ENCODE data around the gene DPP10.
"Not testable (repeated sequence)": the region's sequence is repeated elsewhere in the genome, so short reads cannot be mapped to it uniquely, and the experiment has no call there.

The DPP10 gene

GRCh38 chr2:114700440-114700839, 258.0 kb downstream of the DPP10 start:
- no peaks in the 10 kb centered on the region for H3K36me3 ChIP-seq (ENCODE audit: control insufficient read depth, insufficient read depth, low read length)
- H3K4me1 ChIP-seq (ENCODE audit: control insufficient read depth, insufficient read depth, low read length): no peaks in the 10 kb centered on the region
- no peak overlapping the region for H3K4me3 ChIP-seq (ENCODE audit: low read length)
- H3K27me3 ChIP-seq (ENCODE audit: control insufficient read depth, insufficient read depth, low read length): no peaks in the 10 kb centered on the region
- no peak overlapping the region for H3K27ac ChIP-seq (ENCODE audit: low read depth, low read length)
- H3K9ac ChIP-seq (ENCODE audit: low read length): no peak overlapping the region

- Histone ChIP-seq H3K4me3 (ENCODE audit: low read length) (no peak overlapping the region), H3K36me3 (ENCODE audit: control insufficient read depth, insufficient read depth, low read length) (no peaks in the 10 kb centered on the region), H3K9ac (ENCODE audit: low read length) (no peak overlapping the region), H3K27me3 (ENCODE audit: control insufficient read depth, insufficient read depth, low read length) (no peaks in the 10 kb centered on the region), H3K4me1 (ENCODE audit: control insufficient read depth, insufficient read depth, low read length) (no peaks in the 10 kb centered on the region), H3K27ac (ENCODE audit: low read depth, low read length) (no peak overlapping the region)
Measured at GRCh38 chr2:114709936-114710850, 267.8 kb downstream of the DPP10 start.

GRCh38 chr2:114714313-114714712, 271.9 kb downstream of the DPP10 start:
- Histone ChIP-seq H3K4me3 (ENCODE audit: low read length) (no peak overlapping the region), H3K36me3 (ENCODE audit: control insufficient read depth, insufficient read depth, low read length) (no peaks in the 10 kb centered on the region), H3K27ac (ENCODE audit: low read depth, low read length) (no peak overlapping the region), H3K27me3 (ENCODE audit: control insufficient read depth, insufficient read depth, low read length) (no peaks in the 10 kb centered on the region), H3K9ac (ENCODE audit: low read length) (no peak overlapping the region), H3K4me1 (ENCODE audit: control insufficient read depth, insufficient read depth, low read length) (no peaks in the 10 kb centered on the region)

- Histone ChIP-seq H3K27ac (ENCODE audit: low read depth, low read length) (no peak overlapping the region), H3K9ac (ENCODE audit: low read length) (no peak overlapping the region), H3K4me1 (ENCODE audit: control insufficient read depth, insufficient read depth, low read length) (no peaks in the 10 kb centered on the region), H3K27me3 (ENCODE audit: control insufficient read depth, insufficient read depth, low read length) (no peaks in the 10 kb centered on the region), H3K36me3 (ENCODE audit: control insufficient read depth, insufficient read depth, low read length) (no peaks in the 10 kb centered on the region), H3K4me3 (ENCODE audit: low read length) (no peak overlapping the region)
Measured at GRCh38 chr2:114717049-114717448, 274.6 kb downstream of the DPP10 start.

- H3K27ac ChIP-seq (ENCODE audit: low read depth, low read length): no peak overlapping the region
Measured at GRCh38 chr2:114724454-114724853, 282.0 kb downstream of the DPP10 start.

GRCh38 chr2:114727012-114727411, 284.6 kb downstream of the DPP10 start:
- no peaks in the 10 kb centered on the region for H3K27me3 ChIP-seq (ENCODE audit: control insufficient read depth, insufficient read depth, low read length)
- H3K36me3 ChIP-seq (ENCODE audit: control insufficient read depth, insufficient read depth, low read length): no peaks in the 10 kb centered on the region
- H3K4me1 ChIP-seq (ENCODE audit: control insufficient read depth, insufficient read depth, low read length): no peaks in the 10 kb centered on the region
- no peak overlapping the region for H3K9ac ChIP-seq (ENCODE audit: low read length)
- no peak overlapping the region for H3K27ac ChIP-seq (ENCODE audit: low read depth, low read length)
- H3K4me3 ChIP-seq (ENCODE audit: low read length): no peak overlapping the region

More at GRCh38 chr2:114724454-114724853, 282.0 kb downstream of the DPP10 start:
- Histone ChIP-seq H3K4me3 (ENCODE audit: low read length) (no peak overlapping the region), H3K9ac (ENCODE audit: low read length) (no peak overlapping the region), H3K27me3 (ENCODE audit: control insufficient read depth, insufficient read depth, low read length) (no peaks in the 10 kb centered on the region), H3K4me1 (ENCODE audit: control insufficient read depth, insufficient read depth, low read length) (no peaks in the 10 kb centered on the region), H3K36me3 (ENCODE audit: control insufficient read depth, insufficient read depth, low read length) (no peaks in the 10 kb centered on the region)

- no peaks in the 10 kb centered on the region for H3K36me3 ChIP-seq (ENCODE audit: control insufficient read depth, insufficient read depth, low read length)
- no peaks in the 10 kb centered on the region for H3K27me3 ChIP-seq (ENCODE audit: control insufficient read depth, insufficient read depth, low read length)
- no peak overlapping the region for H3K9ac ChIP-seq (ENCODE audit: low read length)
- no peaks in the 10 kb centered on the region for H3K4me1 ChIP-seq (ENCODE audit: control insufficient read depth, insufficient read depth, low read length)
- no peak overlapping the region for H3K4me3 ChIP-seq (ENCODE audit: low read length)
- no peak overlapping the region for H3K27ac ChIP-seq (ENCODE audit: low read depth, low read length)
Measured at GRCh38 chr2:114728372-114728771, 285.9 kb downstream of the DPP10 start.

- H3K27me3 ChIP-seq (ENCODE audit: control insufficient read depth, insufficient read depth, low read length): no peaks in the 10 kb centered on the region
- no peak overlapping the region for H3K4me3 ChIP-seq (ENCODE audit: low read length)
- H3K9ac ChIP-seq (ENCODE audit: low read length): no peak overlapping the region
- no peaks in the 10 kb centered on the region for H3K36me3 ChIP-seq (ENCODE audit: control insufficient read depth, insufficient read depth, low read length)
- H3K4me1 ChIP-seq (ENCODE audit: control insufficient read depth, insufficient read depth, low read length): no peaks in the 10 kb centered on the region
- no peak overlapping the region for H3K27ac ChIP-seq (ENCODE audit: low read depth, low read length)
Measured at GRCh38 chr2:114729026-114729425, 286.6 kb downstream of the DPP10 start.

- Histone ChIP-seq H3K36me3 (ENCODE audit: control insufficient read depth, insufficient read depth, low read length) (no peaks in the 10 kb centered on the region), H3K4me1 (ENCODE audit: control insufficient read depth, insufficient read depth, low read length) (no peaks in the 10 kb centered on the region), H3K4me3 (ENCODE audit: low read length) (no peak overlapping the region), H3K27ac (ENCODE audit: low read depth, low read length) (no peak overlapping the region), H3K9ac (ENCODE audit: low read length) (no peak overlapping the region), H3K27me3 (ENCODE audit: control insufficient read depth, insufficient read depth, low read length) (no peaks in the 10 kb centered on the region)
Measured at GRCh38 chr2:114735126-114735525, 292.7 kb downstream of the DPP10 start.

GRCh38 chr2:114742245-114742644, 299.8 kb downstream of the DPP10 start:
- H3K9ac ChIP-seq (ENCODE audit: low read length): no peak overlapping the region
- H3K27me3 ChIP-seq (ENCODE audit: control insufficient read depth, insufficient read depth, low read length): no peaks in the 10 kb centered on the region
- no peaks in the 10 kb centered on the region for H3K4me1 ChIP-seq (ENCODE audit: control insufficient read depth, insufficient read depth, low read length)
- H3K27ac ChIP-seq (ENCODE audit: low read depth, low read length): no peak overlapping the region
- no peaks in the 10 kb centered on the region for H3K36me3 ChIP-seq (ENCODE audit: control insufficient read depth, insufficient read depth, low read length)
- H3K4me3 ChIP-seq (ENCODE audit: low read length): no peak overlapping the region

- no peak overlapping the region for H3K9ac ChIP-seq (ENCODE audit: low read length)
- no peaks in the 10 kb centered on the region for H3K36me3 ChIP-seq (ENCODE audit: control insufficient read depth, insufficient read depth, low read length)
Measured at GRCh38 chr2:114745700-114746099, 303.3 kb downstream of the DPP10 start.

GRCh38 chr2:114748175-114748574, 305.7 kb downstream of the DPP10 start:
- H3K27ac ChIP-seq (ENCODE audit: low read depth, low read length); H3K27me3 ChIP-seq (ENCODE audit: control insufficient read depth, insufficient read depth, low read length); H3K9ac ChIP-seq (ENCODE audit: low read length); H3K4me1 ChIP-seq (ENCODE audit: control insufficient read depth, insufficient read depth, low read length); H3K36me3 ChIP-seq (ENCODE audit: control insufficient read depth, insufficient read depth, low read length); H3K4me3 ChIP-seq (ENCODE audit: low read length): not testable (repeated sequence)

More at GRCh38 chr2:114745700-114746099, 303.3 kb downstream of the DPP10 start:
- no peaks in the 10 kb centered on the region for H3K27me3 ChIP-seq (ENCODE audit: control insufficient read depth, insufficient read depth, low read length)
- H3K4me1 ChIP-seq (ENCODE audit: control insufficient read depth, insufficient read depth, low read length): no peaks in the 10 kb centered on the region
- H3K27ac ChIP-seq (ENCODE audit: low read depth, low read length): no peak overlapping the region
- no peak overlapping the region for H3K4me3 ChIP-seq (ENCODE audit: low read length)

GRCh38 chr2:114752425-114752824, 310.0 kb downstream of the DPP10 start:
- Histone ChIP-seq H3K27ac (ENCODE audit: low read depth, low read length) (no peak overlapping the region), H3K36me3 (ENCODE audit: control insufficient read depth, insufficient read depth, low read length) (no peaks in the 10 kb centered on the region), H3K4me3 (ENCODE audit: low read length) (no peak overlapping the region), H3K9ac (ENCODE audit: low read length) (no peak overlapping the region), H3K27me3 (ENCODE audit: control insufficient read depth, insufficient read depth, low read length) (no peaks in the 10 kb centered on the region), H3K4me1 (ENCODE audit: control insufficient read depth, insufficient read depth, low read length) (no peaks in the 10 kb centered on the region)

Measured in rectal smooth muscle tissue (tissue), 1 donor.